ENCODE data around the gene GRIK3.

GRIK3 gene

GRCh38 chr1:36783475-36783874 is 250.8 kb downstream of the GRIK3 start:
- Histone ChIP-seq H3K27ac (ENCODE audit: insufficient read depth in 1 of 2, low read depth in 1 of 2, low read length in 2 of 2, poor library complexity in 1 of 2, severe bottlenecking in 2 of 2) (no peak overlapping the region), H3K36me3 (ENCODE audit: control insufficient read depth in 4 of 4, insufficient read depth in 4 of 4, low read length in 3 of 4) (no peaks in the 10 kb centered on the region), H3K27me3 (replicated peaks in 2 of 5; ENCODE audit: control insufficient read depth in 4 of 5, insufficient read depth in 5 of 5, low read length in 4 of 5) (peaks cover 0 to 27% (median 11%) of the 10 kb centered on the region in 5 experiments), H3K9me3 (ENCODE audit: control extremely low read depth in 1 of 5, control insufficient read depth in 4 of 5, insufficient read depth in 2 of 5, low read depth in 1 of 5, low read length in 4 of 5) (peaks cover 0 to 1% (median 0%) of the 10 kb centered on the region in 5 experiments), H3K4me3 (ENCODE audit: control insufficient read depth in 1 of 7, extremely low read depth in 1 of 7, insufficient read depth in 4 of 7, low read depth in 2 of 7, low read length in 6 of 7) (no peak overlapping the region), H3K4me1 (ENCODE audit: control extremely low read depth in 1 of 4, control insufficient read depth in 4 of 4, insufficient read depth in 4 of 4, low read length in 3 of 4) (peaks cover 0 to 2% (median 0%) of the 10 kb centered on the region in 4 experiments)
- no peak for DNase-seq
- WGBS (ENCODE audit: insufficient coverage), result 94% methylated on average over 3 of the region's 3 CpGs
- POLR2A ChIA-PET, result no interaction called here
- CTCF ChIA-PET, result interaction anchor here (1.1 kb wide), 1 partner anchor 8 kb away, joined by 3 read pairs; no protein-coding TSS in a partner anchor

- no peak overlapping the region for H3K4me3 ChIP-seq (ENCODE audit: control insufficient read depth in 1 of 7, extremely low read depth in 1 of 7, insufficient read depth in 4 of 7, low read depth in 2 of 7, low read length in 6 of 7)
- H3K9me3 ChIP-seq (ENCODE audit: control extremely low read depth in 1 of 5, control insufficient read depth in 4 of 5, insufficient read depth in 2 of 5, low read depth in 1 of 5, low read length in 4 of 5), result peaks cover 0 to 1% (median 0%) of the 10 kb centered on the region in 5 experiments
- H3K4me1 ChIP-seq (ENCODE audit: control extremely low read depth in 1 of 4, control insufficient read depth in 4 of 4, insufficient read depth in 4 of 4, low read length in 3 of 4), result peaks cover 0 to 2% (median 0%) of the 10 kb centered on the region in 4 experiments
- no peaks in the 10 kb centered on the region for H3K36me3 ChIP-seq (ENCODE audit: control insufficient read depth in 4 of 4, insufficient read depth in 4 of 4, low read length in 3 of 4)
- ChIA-PET CTCF (interaction anchor here (1.1 kb wide), 1 partner anchor 9 kb away, joined by 3 read pairs; no protein-coding TSS in a partner anchor), POLR2A (no interaction called here)
- WGBS (ENCODE audit: insufficient coverage), result 100% methylated on average over 1 of the region's 2 CpGs
- peaks cover 0 to 25% (median 11%) of the 10 kb centered on the region in 5 experiments for H3K27me3 ChIP-seq (replicated peaks in 2 of 5; ENCODE audit: control insufficient read depth in 4 of 5, insufficient read depth in 5 of 5, low read length in 4 of 5)
- no peak overlapping the region for H3K27ac ChIP-seq (ENCODE audit: insufficient read depth in 1 of 2, low read depth in 1 of 2, low read length in 2 of 2, poor library complexity in 1 of 2, severe bottlenecking in 2 of 2)
- no peak for DNase-seq
Measured at GRCh38 chr1:36782785-36783184, 251.5 kb downstream of the GRIK3 start.

- peaks cover 0 to 24% (median 11%) of the 10 kb centered on the region in 5 experiments for H3K27me3 ChIP-seq (replicated peaks in 2 of 5; ENCODE audit: control insufficient read depth in 4 of 5, insufficient read depth in 5 of 5, low read length in 4 of 5)
- CTCF ChIA-PET, result interaction anchor here (1.2 kb wide), 1 partner anchor 17 kb away, joined by 3 read pairs; no protein-coding TSS in a partner anchor
- H3K36me3 ChIP-seq (ENCODE audit: control insufficient read depth in 4 of 4, insufficient read depth in 4 of 4, low read length in 3 of 4), result no peaks in the 10 kb centered on the region
- H3K9me3 ChIP-seq (ENCODE audit: control extremely low read depth in 1 of 5, control insufficient read depth in 4 of 5, insufficient read depth in 2 of 5, low read depth in 1 of 5, low read length in 4 of 5), result peaks cover 0 to under 1% (median 0%) of the 10 kb centered on the region in 5 experiments
- no peaks in the 10 kb centered on the region for H3K4me1 ChIP-seq (ENCODE audit: control extremely low read depth in 1 of 4, control insufficient read depth in 4 of 4, insufficient read depth in 4 of 4, low read length in 3 of 4)
- no peak overlapping the region for H3K27ac ChIP-seq (ENCODE audit: insufficient read depth in 1 of 2, low read depth in 1 of 2, low read length in 2 of 2, poor library complexity in 1 of 2, severe bottlenecking in 2 of 2)
- POLR2A ChIA-PET, result no interaction called here
- DNase-seq, result no peak
- H3K4me3 ChIP-seq (ENCODE audit: control insufficient read depth in 1 of 7, extremely low read depth in 1 of 7, insufficient read depth in 4 of 7, low read depth in 2 of 7, low read length in 6 of 7), result no peak overlapping the region
- WGBS (ENCODE audit: insufficient coverage), result 83% methylated on average over 6 of the region's 6 CpGs
Measured at GRCh38 chr1:36782085-36782484, 252.2 kb downstream of the GRIK3 start.

GRCh38 chr1:36781098-36781497 is 253.2 kb downstream of the GRIK3 start:
- H3K4me3 ChIP-seq (ENCODE audit: control insufficient read depth in 1 of 7, extremely low read depth in 1 of 7, insufficient read depth in 4 of 7, low read depth in 2 of 7, low read length in 6 of 7), result no peak overlapping the region
- H3K27me3 ChIP-seq (replicated peaks in 2 of 5; ENCODE audit: control insufficient read depth in 4 of 5, insufficient read depth in 5 of 5, low read length in 4 of 5), result peaks cover 0 to 30% (median 11%) of the 10 kb centered on the region in 5 experiments
- no peaks in the 10 kb centered on the region for H3K4me1 ChIP-seq (ENCODE audit: control extremely low read depth in 1 of 4, control insufficient read depth in 4 of 4, insufficient read depth in 4 of 4, low read length in 3 of 4)
- no peaks in the 10 kb centered on the region for H3K36me3 ChIP-seq (ENCODE audit: control insufficient read depth in 4 of 4, insufficient read depth in 4 of 4, low read length in 3 of 4)
- CTCF ChIA-PET, result interaction anchor here (1.2 kb wide), 1 partner anchor 16 kb away, joined by 3 read pairs; no protein-coding TSS in a partner anchor
- no peaks in the 10 kb centered on the region for H3K9me3 ChIP-seq (ENCODE audit: control extremely low read depth in 1 of 5, control insufficient read depth in 4 of 5, insufficient read depth in 2 of 5, low read depth in 1 of 5, low read length in 4 of 5)
- POLR2A ChIA-PET, result no interaction called here
- no peak for DNase-seq
- 75% methylated on average over 10 of the region's 11 CpGs for WGBS (ENCODE audit: insufficient coverage)
- no peak overlapping the region for H3K27ac ChIP-seq (ENCODE audit: insufficient read depth in 1 of 2, low read depth in 1 of 2, low read length in 2 of 2, poor library complexity in 1 of 2, severe bottlenecking in 2 of 2)

GRCh38 chr1:36778740-36779139 is 255.6 kb downstream of the GRIK3 start:
- DNase-seq, result no peak
- no peaks in the 10 kb centered on the region for H3K4me1 ChIP-seq (ENCODE audit: control extremely low read depth in 1 of 4, control insufficient read depth in 4 of 4, insufficient read depth in 4 of 4, low read length in 3 of 4)
- POLR2A ChIA-PET, result interaction anchor here (1.2 kb wide), 1 partner anchor 11 kb away, joined by 3 read pairs; no protein-coding TSS in a partner anchor
- no peak overlapping the region for H3K27ac ChIP-seq (ENCODE audit: insufficient read depth in 1 of 2, low read depth in 1 of 2, low read length in 2 of 2, poor library complexity in 1 of 2, severe bottlenecking in 2 of 2)
- no peaks in the 10 kb centered on the region for H3K36me3 ChIP-seq (ENCODE audit: control insufficient read depth in 4 of 4, insufficient read depth in 4 of 4, low read length in 3 of 4)
- no peaks in the 10 kb centered on the region for H3K9me3 ChIP-seq (ENCODE audit: control extremely low read depth in 1 of 5, control insufficient read depth in 4 of 5, insufficient read depth in 2 of 5, low read depth in 1 of 5, low read length in 4 of 5)
- WGBS (ENCODE audit: insufficient coverage), result 80% methylated on average over 3 of the region's 5 CpGs
- CTCF ChIA-PET, result no interaction called here
- peaks cover 0 to 50% (median 8%) of the 10 kb centered on the region in 5 experiments for H3K27me3 ChIP-seq (replicated peaks in 2 of 5; ENCODE audit: control insufficient read depth in 4 of 5, insufficient read depth in 5 of 5, low read length in 4 of 5)
- no peak overlapping the region for H3K4me3 ChIP-seq (ENCODE audit: control insufficient read depth in 1 of 7, extremely low read depth in 1 of 7, insufficient read depth in 4 of 7, low read depth in 2 of 7, low read length in 6 of 7)

- no peak overlapping the region for H3K27ac ChIP-seq (ENCODE audit: insufficient read depth in 1 of 2, low read depth in 1 of 2, low read length in 2 of 2, poor library complexity in 1 of 2, severe bottlenecking in 2 of 2)
- no peaks in the 10 kb centered on the region for H3K9me3 ChIP-seq (ENCODE audit: control extremely low read depth in 1 of 5, control insufficient read depth in 4 of 5, insufficient read depth in 2 of 5, low read depth in 1 of 5, low read length in 4 of 5)
- CTCF ChIA-PET, result no interaction called here
- no peaks in the 10 kb centered on the region for H3K36me3 ChIP-seq (ENCODE audit: control insufficient read depth in 4 of 4, insufficient read depth in 4 of 4, low read length in 3 of 4)
- no peaks in the 10 kb centered on the region for H3K4me1 ChIP-seq (ENCODE audit: control extremely low read depth in 1 of 4, control insufficient read depth in 4 of 4, insufficient read depth in 4 of 4, low read length in 3 of 4)
- H3K27me3 ChIP-seq (replicated peaks in 2 of 5; ENCODE audit: control insufficient read depth in 4 of 5, insufficient read depth in 5 of 5, low read length in 4 of 5), result peaks cover 0 to 60% (median 11%) of the 10 kb centered on the region in 5 experiments
- POLR2A ChIA-PET, result no interaction called here
- H3K4me3 ChIP-seq (ENCODE audit: control insufficient read depth in 1 of 7, extremely low read depth in 1 of 7, insufficient read depth in 4 of 7, low read depth in 2 of 7, low read length in 6 of 7), result no peak overlapping the region
- WGBS (ENCODE audit: insufficient coverage), result 57% methylated on average over 8 of the region's 10 CpGs
- no peak for DNase-seq
Measured at GRCh38 chr1:36776948-36777831, 257.1 kb downstream of the GRIK3 start.

- no peaks in the 10 kb centered on the region for H3K4me1 ChIP-seq (ENCODE audit: control extremely low read depth in 1 of 4, control insufficient read depth in 4 of 4, insufficient read depth in 4 of 4, low read length in 3 of 4)
- no peak overlapping the region for H3K4me3 ChIP-seq (ENCODE audit: control insufficient read depth in 1 of 7, extremely low read depth in 1 of 7, insufficient read depth in 4 of 7, low read depth in 2 of 7, low read length in 6 of 7)
- 73% methylated on average over 3 of the region's 3 CpGs for WGBS (ENCODE audit: insufficient coverage)
- H3K27me3 ChIP-seq (replicated peaks in 2 of 5; ENCODE audit: control insufficient read depth in 4 of 5, insufficient read depth in 5 of 5, low read length in 4 of 5), result peaks cover 0 to 66% (median 17%) of the 10 kb centered on the region in 5 experiments
- ChIA-PET POLR2A (no interaction called here), CTCF (no interaction called here)
- no peak overlapping the region for H3K27ac ChIP-seq (ENCODE audit: insufficient read depth in 1 of 2, low read depth in 1 of 2, low read length in 2 of 2, poor library complexity in 1 of 2, severe bottlenecking in 2 of 2)
- no peak for DNase-seq
- no peaks in the 10 kb centered on the region for H3K36me3 ChIP-seq (ENCODE audit: control insufficient read depth in 4 of 4, insufficient read depth in 4 of 4, low read length in 3 of 4)
- no peaks in the 10 kb centered on the region for H3K9me3 ChIP-seq (ENCODE audit: control extremely low read depth in 1 of 5, control insufficient read depth in 4 of 5, insufficient read depth in 2 of 5, low read depth in 1 of 5, low read length in 4 of 5)
Measured at GRCh38 chr1:36776256-36776655, 258.1 kb downstream of the GRIK3 start.

Measured in common myeloid progenitor, CD34-positive (primary cell).